Measurements from ENCODE around the gene GPC3. TPM values are rescaled to one million over a fixed set of nuclear protein-coding genes. Genes with fewer than 3 reads are reported as not detected.

Gene GPC3
- total and polyA plus RNA-seq, 2 of the 4 experiments (the other 2 are of a cell fraction), result not detected

DNA sequence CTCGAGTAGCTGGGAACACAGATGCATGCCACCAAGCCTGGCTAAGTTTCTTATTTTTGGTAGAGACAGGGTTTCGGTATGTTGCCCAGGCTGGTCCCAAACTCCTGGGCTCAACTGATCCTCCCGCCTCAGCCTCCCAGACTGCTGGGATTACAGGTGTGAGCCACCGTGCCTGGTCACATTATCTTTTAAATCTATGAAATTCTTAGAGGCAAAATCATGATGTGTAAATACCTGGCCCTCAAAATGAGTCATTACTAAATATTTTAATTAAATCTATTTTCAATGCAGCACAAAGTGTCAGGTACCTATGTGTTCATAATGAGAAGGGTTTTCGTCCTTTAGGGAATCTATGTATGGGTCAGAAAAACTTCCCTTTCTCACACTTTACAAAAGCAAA lies 347.6 kb downstream of the GPC3 start:
- Histone ChIP-seq H3K4ac (ENCODE audit: low read depth, low read length) (no peak overlapping the region), H3K4me3 (ENCODE audit: insufficient read depth, low read depth, low read length) (no peak overlapping the region), H2BK20ac (ENCODE audit: low read depth, low read length) (no peak overlapping the region), H3K79me1 (ENCODE audit: low read depth in 1 of 2, low read length in 2 of 2) (no peaks in the 10 kb centered on the region), H3K9me3 (ENCODE audit: control insufficient read depth, insufficient read depth, low read length) (no peaks in the 10 kb centered on the region), H2AK5ac (ENCODE audit: low read depth, low read length) (no peak overlapping the region), H2AK9ac (replicated peaks; ENCODE audit: low read depth, low read length, poor library complexity) (no peak overlapping the region), H4K5ac (ENCODE audit: low read depth, low read length) (no peak overlapping the region), H3K56ac (ENCODE audit: extremely low read depth, insufficient read depth, low read length) (no peak overlapping the region), H2BK5ac (ENCODE audit: low read depth, low read length, poor library complexity, severe bottlenecking) (no peak overlapping the region), H2BK15ac (ENCODE audit: low read depth, low read length) (no peak overlapping the region), H3K36me3 (ENCODE audit: control insufficient read depth, insufficient read depth, low read length) (no peaks in the 10 kb centered on the region), H3K18ac (ENCODE audit: low read depth, low read length) (no peak overlapping the region), H3K27me3 (ENCODE audit: control insufficient read depth, insufficient read depth, low read length) (no peaks in the 10 kb centered on the region; the same call in 1 of the 2 replicates), H4K91ac (ENCODE audit: insufficient read depth, low read depth, low read length) (no peak overlapping the region), H3K23ac (ENCODE audit: low read depth, low read length) (no peak overlapping the region), H3K9me1 (ENCODE audit: insufficient read depth, low read length) (no peaks in the 10 kb centered on the region), H2BK120ac (ENCODE audit: low read depth, low read length) (no peak overlapping the region), H3K4me2 (ENCODE audit: low read depth, low read length) (no peak overlapping the region), H3K9ac (ENCODE audit: low read depth, low read length) (no peak overlapping the region), H2AFZ (replicated peaks; ENCODE audit: low read length, poor library complexity) (no peak overlapping the region), H3K14ac (replicated peaks; ENCODE audit: low read depth, low read length) (no peak overlapping the region), H3K4me1 (ENCODE audit: control insufficient read depth, insufficient read depth, low read length) (no peaks in the 10 kb centered on the region), H4K20me1 (ENCODE audit: insufficient read depth, low read length) (no peaks in the 10 kb centered on the region), H4K8ac (ENCODE audit: low read depth in 2 of 2, low read length in 2 of 2) (no peak overlapping the region), H3K27ac (ENCODE audit: insufficient read depth, low read length) (no peak overlapping the region)
- DNase-seq, result no peak
- ATAC-seq (ENCODE audit: low read depth), result no peak
- dilution Hi-C loops (cut with HindIII; ENCODE audit: low sequenced_read_pairs, unreplicated experiment), result no loop called here
- in situ Hi-C loops (cut with MboI; ENCODE audit: low sequenced_read_pairs), result no loop called here
- POLR2A ChIA-PET (ENCODE audit: unreplicated experiment), result no interaction called here
- intact Hi-C loops (cut with micrococcal nuclease), result no loop called here
- CTCF ChIA-PET, result interaction anchor here (0.6 kb wide), 1 partner anchor 9 kb away, joined by 4 read pairs; no protein-coding TSS in a partner anchor
- 100% methylated on average over 1 of the region's 5 CpGs; no CpG with 5 or more reads in 1 of the 2 experiments for WGBS, 2 experiments (ENCODE audit: extremely low coverage in 2 of 2, insufficient read length in 1 of 2)
- no TSS peak for BruUV-seq (replicated peaks)
- TF ChIP-seq RCOR1 (IDR thresholded peaks at IDR 0.05; ENCODE audit: insufficient replicate concordance, low read length), result no peak
- no peak for TF ChIP-seq RAD21 (IDR thresholded peaks at IDR 0.05; ENCODE audit: low read length)
- no peak for TF ChIP-seq BHLHE40 (IDR thresholded peaks at IDR 0.05; ENCODE audit: low read depth, low read length)
- no peak for TF ChIP-seq FOS (IDR thresholded peaks at IDR 0.05; ENCODE audit: low read depth, low read length)
- no peak for TF ChIP-seq CEBPB (IDR thresholded peaks at IDR 0.05; ENCODE audit: low read depth, low read length)
- TF ChIP-seq, protein P1, sequence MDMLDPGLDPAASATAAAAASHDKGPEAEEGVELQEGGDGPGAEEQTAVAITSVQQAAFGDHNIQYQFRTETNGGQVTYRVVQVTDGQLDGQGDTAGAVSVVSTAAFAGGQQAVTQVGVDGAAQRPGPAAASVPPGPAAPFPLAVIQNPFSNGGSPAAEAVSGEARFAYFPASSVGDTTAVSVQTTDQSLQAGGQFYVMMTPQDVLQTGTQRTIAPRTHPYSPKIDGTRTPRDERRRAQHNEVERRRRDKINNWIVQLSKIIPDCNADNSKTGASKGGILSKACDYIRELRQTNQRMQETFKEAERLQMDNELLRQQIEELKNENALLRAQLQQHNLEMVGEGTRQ (IDR thresholded peaks at IDR 0.05; ENCODE audit: low read depth, low read length), result no peak
- TF ChIP-seq CHD1 (IDR thresholded peaks at IDR 0.05; ENCODE audit: low read depth, low read length), result no peak
- no peak for TF ChIP-seq POLR2A (IDR thresholded peaks at IDR 0.05; ENCODE audit: low read depth, low read length)
- TF ChIP-seq NFE2L2 (IDR thresholded peaks at IDR 0.05; ENCODE audit: low read depth, low read length), result no peak
- TF ChIP-seq SMC3 (IDR thresholded peaks at IDR 0.05; ENCODE audit: low read depth, low read length), result no peak
- TF ChIP-seq MXI1 (IDR thresholded peaks at IDR 0.05; ENCODE audit: borderline replicate concordance, low read depth, low read length), result no peak

All from IMR-90 (cell line).